Mesothelial cell of epicardium (in vitro differentiated cells): Measurements from ENCODE around the gene PLXNA2. TPM values are rescaled to one million over a fixed set of nuclear protein-coding genes. Genes with fewer than 3 reads are reported as not detected.
A peak's percentile ranks its signal among the peaks of the same experiment; 100 is the strongest.

ENCODE experiments used
- DNase-seq, 2 experiments: peaks; one replicate each; pipeline ENCODE4 v3.0.0; 2021; ENCODE audit warnings: low spot score in 2 of 2; ENCODE audit not compliant: unreplicated experiment in 2 of 2
- H3K27ac Mint-ChIP-seq: 2 replicates; pipeline ENCODE4 v1.8.0; 2021; ENCODE audit warnings: mixed read lengths
- H3K27me3 Mint-ChIP-seq: 2 replicates; pipeline ENCODE4 v1.8.0; 2021; ENCODE audit warnings: low read depth, mixed read lengths
- H3K36me3 Mint-ChIP-seq: 2 replicates; pipeline ENCODE4 v1.8.0; 2021; ENCODE audit warnings: mixed read lengths
- H3K4me1 Mint-ChIP-seq: 2 replicates; pipeline ENCODE4 v1.8.0; 2021; ENCODE audit warnings: mixed read lengths
- H3K4me3 Mint-ChIP-seq: 2 replicates; pipeline ENCODE4 v1.8.0; 2021; ENCODE audit warnings: mild to moderate bottlenecking, moderate library complexity, mixed read lengths
- H3K9me3 Mint-ChIP-seq: 2 replicates; pipeline ENCODE4 v1.8.0; 2021; ENCODE audit warnings: mixed read lengths
- total RNA-seq: library from RNA; stranded (reverse); gene quantifications from 3 replicates; pipeline ENCODE4 v1.2.1, GENCODE V29; 2021
- TF ChIP-seq, protein P1 (sequence below): fragments of 200-600 bp; sonication (generic); IDR thresholded peaks from one replicate; pipeline ENCODE4 v1.5.0; 2021; ENCODE audit warnings: antibody characterized with exemption; ENCODE audit not compliant: unreplicated experiment

The PLXNA2 gene
- total RNA-seq, 1 donor from 2014 or later: 14.7 TPM

DNA sequence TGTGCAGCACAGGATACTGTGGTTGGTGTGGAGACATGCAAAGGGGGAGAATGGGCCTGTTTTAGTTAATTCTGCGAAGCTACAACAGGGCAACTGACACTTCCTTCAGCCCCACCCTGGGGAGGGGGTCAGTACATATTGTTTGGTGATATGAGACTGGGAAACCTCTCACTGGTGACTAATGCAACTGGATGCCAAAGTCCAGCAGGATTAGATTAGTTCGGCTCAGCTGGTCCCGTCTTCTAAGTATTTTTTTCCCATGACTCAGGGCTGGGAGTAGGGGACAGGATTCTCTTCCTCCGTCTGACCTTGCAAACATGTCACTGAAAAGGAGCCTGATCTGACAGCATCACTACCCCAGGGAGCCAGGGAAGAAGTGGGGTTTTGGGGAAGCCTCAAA, 43.0 kb downstream of the PLXNA2 start:
- Mint-ChIP-seq H3K4me3 (no peak overlapping the region), H3K27me3 (no peaks in the 10 kb centered on the region), H3K9me3 (no peaks in the 10 kb centered on the region), H3K36me3 (no peaks in the 10 kb centered on the region), H3K4me1 (peaks cover 14% of the 10 kb centered on the region), H3K27ac (peak overlapping the region; percentile 41)
- TF ChIP-seq, protein P1, sequence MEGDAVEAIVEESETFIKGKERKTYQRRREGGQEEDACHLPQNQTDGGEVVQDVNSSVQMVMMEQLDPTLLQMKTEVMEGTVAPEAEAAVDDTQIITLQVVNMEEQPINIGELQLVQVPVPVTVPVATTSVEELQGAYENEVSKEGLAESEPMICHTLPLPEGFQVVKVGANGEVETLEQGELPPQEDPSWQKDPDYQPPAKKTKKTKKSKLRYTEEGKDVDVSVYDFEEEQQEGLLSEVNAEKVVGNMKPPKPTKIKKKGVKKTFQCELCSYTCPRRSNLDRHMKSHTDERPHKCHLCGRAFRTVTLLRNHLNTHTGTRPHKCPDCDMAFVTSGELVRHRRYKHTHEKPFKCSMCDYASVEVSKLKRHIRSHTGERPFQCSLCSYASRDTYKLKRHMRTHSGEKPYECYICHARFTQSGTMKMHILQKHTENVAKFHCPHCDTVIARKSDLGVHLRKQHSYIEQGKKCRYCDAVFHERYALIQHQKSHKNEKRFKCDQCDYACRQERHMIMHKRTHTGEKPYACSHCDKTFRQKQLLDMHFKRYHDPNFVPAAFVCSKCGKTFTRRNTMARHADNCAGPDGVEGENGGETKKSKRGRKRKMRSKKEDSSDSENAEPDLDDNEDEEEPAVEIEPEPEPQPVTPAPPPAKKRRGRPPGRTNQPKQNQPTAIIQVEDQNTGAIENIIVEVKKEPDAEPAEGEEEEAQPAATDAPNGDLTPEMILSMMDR: no peak
- no peak for DNase-seq

DNA sequence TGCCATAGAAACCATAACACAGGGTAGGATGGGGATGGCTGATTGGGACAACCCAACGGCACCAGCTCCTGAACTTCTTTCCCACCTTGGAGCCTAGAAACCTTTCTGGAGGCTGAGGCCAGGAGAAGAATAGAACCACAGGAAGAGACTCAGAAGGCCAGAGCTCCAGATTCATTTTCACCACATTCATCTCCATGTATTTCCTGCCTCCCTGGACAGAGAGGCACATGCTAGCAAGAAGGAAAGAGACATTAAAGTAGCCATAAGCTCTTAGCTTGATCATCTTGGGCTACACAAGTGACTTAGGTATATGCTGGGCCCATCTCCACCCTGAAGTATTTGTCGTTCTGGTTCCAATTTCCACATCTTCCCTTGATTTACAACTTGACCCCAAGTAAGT, 44.1 kb downstream of the PLXNA2 start:
- H3K4me3 Mint-ChIP-seq: no peak overlapping the region
- TF ChIP-seq, protein P1: no peak
- H3K36me3 Mint-ChIP-seq: no peaks in the 10 kb centered on the region
- no peaks in the 10 kb centered on the region for H3K27me3 Mint-ChIP-seq
- H3K9me3 Mint-ChIP-seq: no peaks in the 10 kb centered on the region
- no peak for DNase-seq
- peaks cover 14% of the 10 kb centered on the region for H3K4me1 Mint-ChIP-seq
- no peak overlapping the region for H3K27ac Mint-ChIP-seq

DNA sequence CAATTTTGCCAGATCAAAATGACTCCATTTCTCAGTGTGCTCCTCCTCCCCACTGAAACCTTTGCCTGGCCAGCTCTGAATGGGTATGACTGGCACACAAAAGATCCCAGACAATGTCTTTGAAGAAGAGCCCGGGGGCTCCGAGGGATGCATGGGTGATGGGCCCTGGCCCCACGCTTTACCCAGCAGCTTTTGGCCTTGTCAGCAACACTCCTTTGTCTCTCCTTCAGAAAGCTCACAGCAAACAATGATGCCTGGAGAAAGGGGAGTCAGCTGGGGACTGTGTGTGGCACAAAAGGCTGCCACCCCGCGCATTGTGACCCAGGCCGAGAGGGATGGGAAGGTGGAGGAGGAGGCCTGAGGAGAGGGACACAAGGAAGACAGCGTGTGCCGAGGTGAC, 45.9 kb downstream of the PLXNA2 start:
- no peak overlapping the region for H3K4me3 Mint-ChIP-seq
- no peak for DNase-seq
- no peaks in the 10 kb centered on the region for H3K27me3 Mint-ChIP-seq
- no peak overlapping the region for H3K27ac Mint-ChIP-seq
- H3K9me3 Mint-ChIP-seq: no peaks in the 10 kb centered on the region
- peaks cover 11% of the 10 kb centered on the region for H3K4me1 Mint-ChIP-seq
- TF ChIP-seq, protein P1: no peak
- no peaks in the 10 kb centered on the region for H3K36me3 Mint-ChIP-seq

DNA sequence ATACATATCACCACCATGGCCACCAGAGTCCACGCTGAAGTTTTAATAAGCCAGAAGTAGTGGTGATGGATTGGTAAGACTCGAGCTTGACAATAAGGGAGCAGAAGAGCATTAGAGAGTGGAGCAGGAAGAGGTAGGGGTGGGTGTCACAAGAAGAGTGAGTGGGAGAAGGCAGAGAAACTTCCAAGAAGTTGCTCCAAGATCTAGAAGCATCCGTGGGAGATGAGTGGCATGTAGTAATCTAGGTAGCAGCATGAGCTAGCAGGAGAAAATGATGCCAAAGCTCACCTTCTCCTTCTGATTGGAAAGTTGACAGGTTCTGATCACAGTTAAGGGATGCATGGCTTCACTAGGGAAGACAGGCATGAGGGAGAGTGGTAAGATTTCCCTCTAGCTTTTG, 49.2 kb downstream of the PLXNA2 start:
- Mint-ChIP-seq H3K4me3 (no peak overlapping the region), H3K27me3 (no peaks in the 10 kb centered on the region), H3K27ac (no peak overlapping the region), H3K4me1 (no peaks in the 10 kb centered on the region), H3K36me3 (no peaks in the 10 kb centered on the region), H3K9me3 (no peaks in the 10 kb centered on the region)
- TF ChIP-seq, protein P1: no peak
- DNase-seq: no peak

DNA sequence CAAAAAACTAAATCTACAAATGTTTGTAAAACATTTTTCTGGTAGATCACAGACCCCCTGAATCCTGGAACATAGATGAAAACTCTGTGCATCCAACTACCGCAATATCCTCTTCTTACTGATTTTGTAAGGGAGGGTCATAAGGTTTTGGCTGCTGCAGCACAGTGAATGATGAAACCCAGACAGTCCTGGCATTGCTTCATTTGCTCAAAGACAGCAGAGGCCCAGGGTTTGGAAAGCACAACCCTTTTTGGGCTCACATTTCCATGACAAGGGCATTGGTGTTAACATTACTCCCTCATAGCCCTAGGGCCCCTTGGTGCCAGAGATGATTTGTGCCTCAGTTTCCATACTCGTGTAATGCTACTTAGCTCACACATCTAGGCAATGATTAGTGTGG, 51.2 kb downstream of the PLXNA2 start:
- no peak for DNase-seq
- no peak overlapping the region for H3K4me3 Mint-ChIP-seq
- TF ChIP-seq, protein P1: no peak
- no peaks in the 10 kb centered on the region for H3K9me3 Mint-ChIP-seq
- no peaks in the 10 kb centered on the region for H3K36me3 Mint-ChIP-seq
- peaks cover 5% of the 10 kb centered on the region for H3K4me1 Mint-ChIP-seq
- no peak overlapping the region for H3K27ac Mint-ChIP-seq
- H3K27me3 Mint-ChIP-seq: no peaks in the 10 kb centered on the region

DNA sequence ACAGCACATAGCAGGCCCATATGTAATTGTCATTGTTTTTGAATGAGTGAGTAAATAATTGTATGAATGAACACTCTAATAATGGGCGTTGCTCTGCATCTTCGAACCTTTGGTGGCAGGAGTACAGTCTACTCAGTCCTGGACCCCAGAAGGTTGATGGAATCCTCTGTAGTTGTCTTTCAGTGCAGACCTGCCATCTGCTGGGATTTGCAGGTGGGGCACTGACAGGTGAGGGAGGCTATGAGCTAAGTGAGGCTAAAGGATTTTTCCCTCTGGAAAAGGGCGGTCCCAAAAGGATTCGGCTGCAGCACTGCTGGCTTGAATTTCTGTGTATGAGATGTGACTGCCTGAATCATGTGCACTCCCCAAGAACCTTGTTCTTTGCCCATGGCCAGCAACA, 53.4 kb downstream of the PLXNA2 start:
- Mint-ChIP-seq H3K9me3 (no peaks in the 10 kb centered on the region), H3K4me1 (peaks cover 12% of the 10 kb centered on the region), H3K27ac (no peak overlapping the region), H3K4me3 (no peak overlapping the region), H3K36me3 (no peaks in the 10 kb centered on the region), H3K27me3 (no peaks in the 10 kb centered on the region)
- TF ChIP-seq, protein P1: no peak
- DNase-seq: no peak
